22Rv1 (cell line): ENCODE data around the gene ARL2BP.

ENCODE experiments used
- ZFX ChIP-seq: fragments of 450-650 bp; IDR thresholded peaks from 2 replicates; pipeline ENCODE4 v1.6.1; 2017; ENCODE audit warnings: antibody characterized with exemption, borderline replicate concordance
- TF ChIP-seq, protein P1 (sequence below): fragments of 450-650 bp; IDR thresholded peaks from 2 replicates; pipeline ENCODE4 v1.5.1; 2017; ENCODE audit warnings: mild to moderate bottlenecking

DNA sequence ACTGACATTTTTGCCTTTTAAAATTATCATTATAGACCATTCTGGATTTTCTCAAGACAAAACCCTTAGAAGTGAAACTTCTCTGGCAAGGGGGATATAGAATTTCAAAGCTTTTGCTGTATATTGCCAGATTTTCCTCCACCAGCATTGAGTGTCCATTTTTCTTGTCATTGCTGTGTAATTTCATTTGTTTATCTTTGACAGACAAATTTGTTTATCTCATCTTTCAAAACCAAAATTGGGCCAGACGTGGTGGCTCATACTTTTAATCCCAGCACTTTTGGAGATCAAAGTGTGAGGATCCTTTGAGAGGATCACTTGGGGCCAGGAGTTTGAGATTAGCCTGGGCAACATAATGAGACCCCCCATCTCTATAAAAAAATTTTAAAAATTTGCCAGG is 16.0 kb upstream of the ARL2BP start:
- TF ChIP-seq, protein P1, sequence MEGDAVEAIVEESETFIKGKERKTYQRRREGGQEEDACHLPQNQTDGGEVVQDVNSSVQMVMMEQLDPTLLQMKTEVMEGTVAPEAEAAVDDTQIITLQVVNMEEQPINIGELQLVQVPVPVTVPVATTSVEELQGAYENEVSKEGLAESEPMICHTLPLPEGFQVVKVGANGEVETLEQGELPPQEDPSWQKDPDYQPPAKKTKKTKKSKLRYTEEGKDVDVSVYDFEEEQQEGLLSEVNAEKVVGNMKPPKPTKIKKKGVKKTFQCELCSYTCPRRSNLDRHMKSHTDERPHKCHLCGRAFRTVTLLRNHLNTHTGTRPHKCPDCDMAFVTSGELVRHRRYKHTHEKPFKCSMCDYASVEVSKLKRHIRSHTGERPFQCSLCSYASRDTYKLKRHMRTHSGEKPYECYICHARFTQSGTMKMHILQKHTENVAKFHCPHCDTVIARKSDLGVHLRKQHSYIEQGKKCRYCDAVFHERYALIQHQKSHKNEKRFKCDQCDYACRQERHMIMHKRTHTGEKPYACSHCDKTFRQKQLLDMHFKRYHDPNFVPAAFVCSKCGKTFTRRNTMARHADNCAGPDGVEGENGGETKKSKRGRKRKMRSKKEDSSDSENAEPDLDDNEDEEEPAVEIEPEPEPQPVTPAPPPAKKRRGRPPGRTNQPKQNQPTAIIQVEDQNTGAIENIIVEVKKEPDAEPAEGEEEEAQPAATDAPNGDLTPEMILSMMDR, result no peak
- no peak for TF ChIP-seq ZFX
